Activated naive CD4-positive, alpha-beta T cell treated with anti-CD3 and anti-CD28 coated beads, Interleukin-2, amount 50 U/mL, for 72 hours (primary cell): ENCODE results near the gene PLA2R1. TPM values are rescaled to one million over a fixed set of nuclear protein-coding genes. Genes with fewer than 3 reads are reported as not detected.
"Not testable (repeated sequence)": the region's sequence is repeated elsewhere in the genome, so short reads cannot be mapped to it uniquely, and the experiment has no call there.

ENCODE experiments used
- ATAC-seq, 2 donors: fragments of 150-1000 bp; cut with Tn5 transposase; 2 replicates each; pipeline ENCODE4 v1.10.0; 2021; ENCODE audit warnings: mild to moderate bottlenecking in 2 of 2, moderate library complexity in 2 of 2
- DNase-seq, 2 donors: peaks; one replicate each; pipeline ENCODE4 v3.0.0; 2021 to 2022; ENCODE audit warnings: low spot score in 2 of 2
- H3K27ac Mint-ChIP-seq, 2 donors: one replicate each; pipeline ENCODE4 v1.8.0; 2022; ENCODE audit warnings: mild to moderate bottlenecking in 2 of 2, mixed read lengths in 2 of 2
- H3K36me3 Mint-ChIP-seq, 2 donors: one replicate each; pipeline ENCODE4 v1.8.0; 2022; ENCODE audit warnings: mixed read lengths in 2 of 2
- H3K9me3 Mint-ChIP-seq, 2 donors: one replicate each; pipeline ENCODE4 v1.8.0; 2022; ENCODE audit warnings: mixed read lengths in 2 of 2
- total RNA-seq, 2 donors: library from RNA; stranded (reverse); gene quantifications; one replicate each; pipeline ENCODE4 v1.2.3, GENCODE V29; 2022

Gene PLA2R1
- total RNA-seq, 2 donors from 2014 or later, result not detected

GRCh38 chr2:159976527-159977160 is 85.8 kb downstream of the PLA2R1 start:
- H3K9me3 Mint-ChIP-seq, result no peaks in the 10 kb centered on the region
- no peak overlapping the region for H3K27ac Mint-ChIP-seq
- no peaks in the 10 kb centered on the region for H3K36me3 Mint-ChIP-seq
- ATAC-seq (no peak), DNase-seq (no peak)

- ATAC-seq (no peak), DNase-seq (no peak)
- no peaks in the 10 kb centered on the region for H3K36me3 Mint-ChIP-seq
- no peak overlapping the region for H3K27ac Mint-ChIP-seq
- no peaks in the 10 kb centered on the region for H3K9me3 Mint-ChIP-seq
These were observed 89.1 kb downstream of the PLA2R1 start for GRCh38 chr2:159973325-159973724.

GRCh38 chr2:159971365-159972152 is 90.9 kb downstream of the PLA2R1 start:
- no peak for DNase-seq
- Mint-ChIP-seq H3K36me3 (no peaks in the 10 kb centered on the region), H3K27ac (no peak overlapping the region), H3K9me3 (no peaks in the 10 kb centered on the region)
- no peak for ATAC-seq

- H3K36me3 Mint-ChIP-seq, H3K9me3 Mint-ChIP-seq, DNase-seq: not testable (repeated sequence)
These were observed 91.9 kb downstream of the PLA2R1 start for GRCh38 chr2:159970548-159970947.

GRCh38 chr2:159968279-159968900 is 94.0 kb downstream of the PLA2R1 start:
- Mint-ChIP-seq H3K36me3 (no peaks in the 10 kb centered on the region), H3K9me3 (no peaks in the 10 kb centered on the region), H3K27ac (peak overlapping the region in 1 of 2 donors; percentile 52)
- ATAC-seq (peak in 1 of 2 donors; percentile 49), DNase-seq (peak in 1 of 2 donors; percentile 11)

More at GRCh38 chr2:159970548-159970947, 91.9 kb downstream of the PLA2R1 start:
- not testable (repeated sequence) for ATAC-seq, H3K27ac Mint-ChIP-seq

- DNase-seq, result no peak
These were observed 98.7 kb downstream of the PLA2R1 start for GRCh38 chr2:159963700-159964099.

GRCh38 chr2:159962513-159962912 is 99.9 kb downstream of the PLA2R1 start:
- ATAC-seq, DNase-seq, H3K27ac Mint-ChIP-seq, H3K36me3 Mint-ChIP-seq, H3K9me3 Mint-ChIP-seq: not testable (repeated sequence)

More at GRCh38 chr2:159963700-159964099, 98.7 kb downstream of the PLA2R1 start:
- no peaks in the 10 kb centered on the region for H3K9me3 Mint-ChIP-seq
- H3K27ac Mint-ChIP-seq, result no peak overlapping the region
- no peak for ATAC-seq
- no peaks in the 10 kb centered on the region for H3K36me3 Mint-ChIP-seq

- Mint-ChIP-seq H3K36me3 (peaks cover 5 to 6% of the 10 kb centered on the region in 2 donors), H3K27ac (no peak overlapping the region), H3K9me3 (no peaks in the 10 kb centered on the region)
- ATAC-seq (no peak), DNase-seq (no peak)
These were observed 101.0 kb downstream of the PLA2R1 start for GRCh38 chr2:159961451-159961850.

GRCh38 chr2:159961037-159961436 is 101.4 kb downstream of the PLA2R1 start:
- Mint-ChIP-seq H3K36me3 (peaks cover 5 to 6% of the 10 kb centered on the region in 2 donors), H3K9me3 (no peaks in the 10 kb centered on the region), H3K27ac (no peak overlapping the region)
- DNase-seq (no peak), ATAC-seq (no peak)

- no peak for DNase-seq
- peaks cover 5 to 6% of the 10 kb centered on the region in 2 donors for H3K36me3 Mint-ChIP-seq
These were observed 102.0 kb downstream of the PLA2R1 start for GRCh38 chr2:159960414-159960813.

GRCh38 chr2:159959136-159959535 is 103.3 kb downstream of the PLA2R1 start:
- H3K36me3 Mint-ChIP-seq, result peaks cover 5 to 6% of the 10 kb centered on the region in 2 donors
- ATAC-seq (no peak), DNase-seq (no peak)
- no peak overlapping the region for H3K27ac Mint-ChIP-seq
- no peaks in the 10 kb centered on the region for H3K9me3 Mint-ChIP-seq

More at GRCh38 chr2:159960414-159960813, 102.0 kb downstream of the PLA2R1 start:
- Mint-ChIP-seq H3K27ac (no peak overlapping the region), H3K9me3 (no peaks in the 10 kb centered on the region)
- peak; percentile 78 to 97 for ATAC-seq

GRCh38 chr2:159953136-159953823 is 109.1 kb downstream of the PLA2R1 start:
- no peak overlapping the region for H3K27ac Mint-ChIP-seq
- ATAC-seq, result no peak
- H3K9me3 Mint-ChIP-seq, result no peaks in the 10 kb centered on the region
- peaks cover 3 to 6% of the 10 kb centered on the region in 2 donors for H3K36me3 Mint-ChIP-seq
- DNase-seq, result no peak

GRCh38 chr2:159946326-159946999 is 116.0 kb downstream of the PLA2R1 start:
- no peaks in the 10 kb centered on the region for H3K36me3 Mint-ChIP-seq
- H3K27ac Mint-ChIP-seq, result no peak overlapping the region
- no peak for ATAC-seq
- DNase-seq, result no peak
- H3K9me3 Mint-ChIP-seq, result no peaks in the 10 kb centered on the region

- ATAC-seq (no peak), DNase-seq (no peak)
- Mint-ChIP-seq H3K27ac (no peak overlapping the region), H3K9me3 (no peaks in the 10 kb centered on the region), H3K36me3 (no peaks in the 10 kb centered on the region)
These were observed 117.5 kb downstream of the PLA2R1 start for GRCh38 chr2:159944874-159945273.

- ATAC-seq (no peak), DNase-seq (no peak)
- Mint-ChIP-seq H3K27ac (no peak overlapping the region), H3K36me3 (no peaks in the 10 kb centered on the region), H3K9me3 (no peaks in the 10 kb centered on the region)
These were observed 120.3 kb downstream of the PLA2R1 start for GRCh38 chr2:159942146-159942545.

GRCh38 chr2:159941729-159942128 is 120.7 kb downstream of the PLA2R1 start:
- peaks cover 0 to under 1% of the 10 kb centered on the region in 2 donors for H3K36me3 Mint-ChIP-seq
- no peak for ATAC-seq
- H3K9me3 Mint-ChIP-seq, result no peaks in the 10 kb centered on the region

More at GRCh38 chr2:159941729-159942128, 120.7 kb downstream of the PLA2R1 start:
- DNase-seq, result no peak
- no peak overlapping the region for H3K27ac Mint-ChIP-seq
